ENCODE measurements around the gene OR2T11. TPM values are rescaled to one million over a fixed set of nuclear protein-coding genes. Genes with fewer than 3 reads are reported as not detected.

Gene OR2T11
- total RNA-seq, 4 donors from 2014 or later = not detected

- Histone ChIP-seq H3K4me1 (no peaks in the 10 kb centered on the region), H3K27ac (no peak overlapping the region), H3K9me3 (no peaks in the 10 kb centered on the region), H3K27me3 (no peaks in the 10 kb centered on the region), H3K4me3 (no peak overlapping the region), H3K36me3 (no peaks in the 10 kb centered on the region)
- no peak for DNase-seq
- in situ Hi-C loops (cut with MboI; ENCODE audit: low pct_ligation_motif_present in 1 of 4, low pct_unique_long_range_greater_than_20kb in 1 of 4, low sequenced_read_pairs in 3 of 4) = no loop called here
- TF ChIP-seq CTCF (IDR thresholded peaks at IDR 0.05) (no peak), POLR2A (IDR thresholded peaks at IDR 0.05) (no peak), POLR2AphosphoS5 (IDR thresholded peaks at IDR 0.05) (no peak), EP300 (IDR thresholded peaks at IDR 0.05; ENCODE audit: low read depth) (no peak)
- WGBS, 2 donors (ENCODE audit: low coverage in 1 of 2) = 67 to 82% methylated on average over 2 of the region's 2 CpGs
- intact Hi-C loops (cut with DNase I; ENCODE audit: low total_unique reads) = no loop called here
Measured at GRCh38 chr1:248630551-248630950, 4.3 kb downstream of the OR2T11 start.

GRCh38 chr1:248627971-248628844 lies 6.7 kb downstream of the OR2T11 start:
- Histone ChIP-seq H3K4me1 (no peaks in the 10 kb centered on the region), H3K36me3 (no peaks in the 10 kb centered on the region), H3K27me3 (no peaks in the 10 kb centered on the region), H3K27ac (no peak overlapping the region), H3K4me3 (no peak overlapping the region), H3K9me3 (no peaks in the 10 kb centered on the region)
- 68 to 73% methylated on average over 8 to 9 of the region's 9 CpGs for WGBS, 2 donors (ENCODE audit: low coverage in 1 of 2)
- intact Hi-C loops (cut with DNase I; ENCODE audit: low total_unique reads) (no loop called here), in situ Hi-C loops (cut with MboI; ENCODE audit: low pct_ligation_motif_present in 1 of 4, low pct_unique_long_range_greater_than_20kb in 1 of 4, low sequenced_read_pairs in 3 of 4) (loop anchor here in 2 of 4 donors (10.0 kb wide), 1 partner anchor 57 kb away; no protein-coding TSS in a partner anchor)
- no peak for DNase-seq
- TF ChIP-seq POLR2AphosphoS5 (IDR thresholded peaks at IDR 0.05) (no peak), POLR2A (IDR thresholded peaks at IDR 0.05) (no peak), CTCF (IDR thresholded peaks at IDR 0.05) (no peak), EP300 (IDR thresholded peaks at IDR 0.05; ENCODE audit: low read depth) (no peak)

- in situ Hi-C loops (cut with MboI; ENCODE audit: low pct_ligation_motif_present in 1 of 4, low pct_unique_long_range_greater_than_20kb in 1 of 4, low sequenced_read_pairs in 3 of 4) = loop anchor here in 2 of 4 donors (10.0 kb wide), 1 partner anchor 59 kb away; no protein-coding TSS in a partner anchor
- WGBS, 2 donors (ENCODE audit: low coverage in 1 of 2) = 80 to 86% methylated on average over 3 to 5 of the region's 5 CpGs
- Histone ChIP-seq H3K27me3 (no peaks in the 10 kb centered on the region), H3K4me3 (no peak overlapping the region), H3K9me3 (no peaks in the 10 kb centered on the region), H3K27ac (no peak overlapping the region), H3K36me3 (no peaks in the 10 kb centered on the region), H3K4me1 (no peaks in the 10 kb centered on the region)
- no peak for DNase-seq
- intact Hi-C loops (cut with DNase I; ENCODE audit: low total_unique reads) = no loop called here
- TF ChIP-seq POLR2A (IDR thresholded peaks at IDR 0.05) (no peak), CTCF (IDR thresholded peaks at IDR 0.05) (no peak), POLR2AphosphoS5 (IDR thresholded peaks at IDR 0.05) (no peak), EP300 (IDR thresholded peaks at IDR 0.05; ENCODE audit: low read depth) (no peak)
Measured at GRCh38 chr1:248625971-248626370, 8.9 kb downstream of the OR2T11 start.

- in situ Hi-C loops (cut with MboI; ENCODE audit: low pct_ligation_motif_present in 1 of 4, low pct_unique_long_range_greater_than_20kb in 1 of 4, low sequenced_read_pairs in 3 of 4) = loop anchor here in 2 of 4 donors (10.0 kb wide), 1 partner anchor 60 kb away; no protein-coding TSS in a partner anchor
- intact Hi-C loops (cut with DNase I; ENCODE audit: low total_unique reads) = no loop called here
- Histone ChIP-seq H3K4me3 (no peak overlapping the region), H3K27me3 (no peaks in the 10 kb centered on the region), H3K4me1 (no peaks in the 10 kb centered on the region), H3K36me3 (no peaks in the 10 kb centered on the region), H3K27ac (no peak overlapping the region), H3K9me3 (no peaks in the 10 kb centered on the region)
- 68 to 76% methylated on average over 3 to 4 of the region's 4 CpGs for WGBS, 2 donors (ENCODE audit: low coverage in 1 of 2)
- DNase-seq = no peak
- no peak for TF ChIP-seq POLR2AphosphoS5 (IDR thresholded peaks at IDR 0.05)
- TF ChIP-seq POLR2A (IDR thresholded peaks at IDR 0.05) = no peak
- no peak for TF ChIP-seq EP300 (IDR thresholded peaks at IDR 0.05; ENCODE audit: low read depth)
- no peak for TF ChIP-seq CTCF (IDR thresholded peaks at IDR 0.05)
Measured at GRCh38 chr1:248625166-248625565, 9.7 kb downstream of the OR2T11 start.

Data from transverse colon (tissue), 4 donors.